GM12873 (cell line): Measurements from ENCODE around the gene PIKFYVE.

Experiments used
- CTCF ChIP-seq: IDR thresholded peaks from 2 replicates; pipeline ENCODE4 v1.5.1; 2012; ENCODE audit warnings: low read depth, mild to moderate bottlenecking, moderate library complexity, low read length, control low read depth; ENCODE audit not compliant: insufficient read depth; ENCODE audit errors: missing control alignments

PIKFYVE gene

GRCh38 chr2:208346756-208347155 lies 80.7 kb downstream of the PIKFYVE start:
- TF ChIP-seq CTCF = no peak

GRCh38 chr2:208350610-208351009 lies 84.6 kb downstream of the PIKFYVE start:
- TF ChIP-seq CTCF = no peak

GRCh38 chr2:208352644-208353567 lies 86.9 kb downstream of the PIKFYVE start:
- TF ChIP-seq CTCF = no peak

GRCh38 chr2:208354964-208355381 lies 88.9 kb downstream of the PIKFYVE start:
- TF ChIP-seq CTCF = no peak

GRCh38 chr2:208356846-208357574 lies 91.0 kb downstream of the PIKFYVE start:
- TF ChIP-seq CTCF = no peak

GRCh38 chr2:208358758-208359631 lies 92.9 kb downstream of the PIKFYVE start:
- no peak for TF ChIP-seq CTCF
